ENCODE data around the gene EGLN3.

Gene EGLN3

GRCh38 chr14:33997611-33998010, 46.7 kb upstream of the EGLN3 start:
- Histone ChIP-seq H3K79me2 (ENCODE audit: insufficient read depth, low read length) (no peaks in the 10 kb centered on the region), H3K4me3 (ENCODE audit: low read length, poor library complexity, severe bottlenecking) (no peak overlapping the region), H3K27me3 (ENCODE audit: insufficient read depth, low read length, poor library complexity, severe bottlenecking) (no peaks in the 10 kb centered on the region), H4K20me1 (ENCODE audit: insufficient read depth, low read length, poor library complexity, severe bottlenecking) (no peaks in the 10 kb centered on the region), H2AFZ (ENCODE audit: low read length) (no peak overlapping the region), H3K4me2 (ENCODE audit: low read depth, low read length, poor library complexity, severe bottlenecking) (no peak overlapping the region), H3K9ac (ENCODE audit: low read depth, low read length, poor library complexity, severe bottlenecking) (no peak overlapping the region), H3K4me1 (ENCODE audit: insufficient read depth, low read length, poor library complexity, severe bottlenecking) (no peaks in the 10 kb centered on the region), H3K9me3 (ENCODE audit: insufficient read depth, low read depth, low read length) (no peaks in the 10 kb centered on the region), H3K36me3 (ENCODE audit: insufficient read depth, low read length) (no peaks in the 10 kb centered on the region), H3F3A (ENCODE audit: low read depth) (no peaks in the 10 kb centered on the region), H3K9me2 (replicated peaks; ENCODE audit: low read depth, low read length) (no peaks in the 10 kb centered on the region)
- TF ChIP-seq EZH2phosphoT487 (IDR thresholded peaks at IDR 0.05; ENCODE audit: borderline replicate concordance) = no peak
- no peak for TF ChIP-seq CTCF (conservative IDR thresholded peaks at IDR 0.05; ENCODE audit: low read length)

- Histone ChIP-seq H3F3A (ENCODE audit: low read depth) (no peaks in the 10 kb centered on the region), H3K27me3 (ENCODE audit: insufficient read depth, low read length, poor library complexity, severe bottlenecking) (no peaks in the 10 kb centered on the region), H3K79me2 (ENCODE audit: insufficient read depth, low read length) (no peaks in the 10 kb centered on the region), H2AFZ (ENCODE audit: low read length) (no peak overlapping the region), H3K9me2 (replicated peaks; ENCODE audit: low read depth, low read length) (no peaks in the 10 kb centered on the region), H3K36me3 (ENCODE audit: insufficient read depth, low read length) (no peaks in the 10 kb centered on the region), H4K20me1 (ENCODE audit: insufficient read depth, low read length, poor library complexity, severe bottlenecking) (no peaks in the 10 kb centered on the region), H3K4me2 (ENCODE audit: low read depth, low read length, poor library complexity, severe bottlenecking) (no peak overlapping the region), H3K4me1 (ENCODE audit: insufficient read depth, low read length, poor library complexity, severe bottlenecking) (no peaks in the 10 kb centered on the region), H3K4me3 (ENCODE audit: low read length, poor library complexity, severe bottlenecking) (no peak overlapping the region), H3K9me3 (ENCODE audit: insufficient read depth, low read depth, low read length) (no peaks in the 10 kb centered on the region), H3K9ac (ENCODE audit: low read depth, low read length, poor library complexity, severe bottlenecking) (no peak overlapping the region)
- TF ChIP-seq EZH2phosphoT487 (IDR thresholded peaks at IDR 0.05; ENCODE audit: borderline replicate concordance) (no peak), CTCF (conservative IDR thresholded peaks at IDR 0.05; ENCODE audit: low read length) (no peak)
These were observed 45.6 kb upstream of the EGLN3 start for GRCh38 chr14:33996462-33996861.

DNA sequence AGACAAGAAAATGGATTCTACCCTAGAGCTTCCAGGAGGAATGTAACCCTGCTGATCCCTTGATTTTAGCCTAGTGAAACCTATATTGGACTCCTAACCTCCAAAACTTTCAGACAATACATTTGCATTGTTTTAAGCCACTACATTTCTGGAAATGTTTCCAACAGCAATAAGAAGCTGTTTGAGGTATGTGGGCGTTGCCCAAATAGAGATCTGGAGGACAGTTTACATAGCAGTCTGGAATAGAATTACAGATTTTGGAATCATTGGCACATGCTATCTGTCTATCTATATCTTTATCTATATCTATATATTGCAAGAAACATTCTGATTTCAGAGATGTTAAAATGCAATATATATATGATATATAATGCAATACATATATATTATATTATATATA, 42.4 kb upstream of the EGLN3 start:
- Histone ChIP-seq H3K9me3 (ENCODE audit: insufficient read depth, low read depth, low read length) (no peaks in the 10 kb centered on the region), H3K4me3 (ENCODE audit: low read length, poor library complexity, severe bottlenecking) (no peak overlapping the region), H3K4me1 (ENCODE audit: insufficient read depth, low read length, poor library complexity, severe bottlenecking) (no peaks in the 10 kb centered on the region), H3F3A (ENCODE audit: low read depth) (no peaks in the 10 kb centered on the region), H3K9ac (ENCODE audit: low read depth, low read length, poor library complexity, severe bottlenecking) (no peak overlapping the region), H3K79me2 (ENCODE audit: insufficient read depth, low read length) (no peaks in the 10 kb centered on the region), H3K27me3 (ENCODE audit: insufficient read depth, low read length, poor library complexity, severe bottlenecking) (no peaks in the 10 kb centered on the region), H3K36me3 (ENCODE audit: insufficient read depth, low read length) (no peaks in the 10 kb centered on the region), H2AFZ (ENCODE audit: low read length) (no peak overlapping the region), H3K4me2 (ENCODE audit: low read depth, low read length, poor library complexity, severe bottlenecking) (no peak overlapping the region), H4K20me1 (ENCODE audit: insufficient read depth, low read length, poor library complexity, severe bottlenecking) (no peaks in the 10 kb centered on the region), H3K9me2 (replicated peaks; ENCODE audit: low read depth, low read length) (no peaks in the 10 kb centered on the region)
- TF ChIP-seq CTCF (conservative IDR thresholded peaks at IDR 0.05; ENCODE audit: low read length) = no peak
- no peak for TF ChIP-seq EZH2phosphoT487 (IDR thresholded peaks at IDR 0.05; ENCODE audit: borderline replicate concordance)
